ENCODE measurements around the gene KLF6.

Gene KLF6

DNA sequence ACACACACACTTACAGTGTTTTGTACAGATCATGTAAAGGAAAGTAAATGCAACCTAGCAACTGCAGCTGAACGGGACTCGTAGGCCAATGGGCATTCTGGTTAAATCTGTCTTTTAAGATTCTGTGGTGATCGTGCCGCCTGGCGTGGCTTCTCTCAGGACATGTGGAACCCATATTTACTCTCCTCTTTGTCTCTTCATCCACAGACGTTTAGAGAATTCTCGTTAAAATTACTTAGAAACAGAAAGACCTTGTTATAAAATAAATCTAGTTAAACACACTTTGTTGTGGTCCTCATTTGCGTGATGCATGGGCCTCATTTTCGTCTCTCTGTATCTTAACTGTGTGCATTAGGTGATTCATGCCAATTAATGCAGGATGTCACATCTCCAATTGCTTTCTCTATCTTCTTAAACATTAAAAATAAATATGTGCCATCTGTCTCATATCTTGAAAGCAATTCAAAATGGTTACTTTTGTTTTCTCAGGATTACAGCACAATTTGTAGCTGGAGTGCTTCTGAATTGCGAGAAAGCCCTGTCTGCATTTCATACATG, 11.5 kb downstream of the KLF6 start:
- H3K4me2 ChIP-seq (ENCODE audit: low read length, poor library complexity, severe bottlenecking), result no peak overlapping the region
- no peak overlapping the region for H3K14ac ChIP-seq (ENCODE audit: low read length in 2 of 2)
- no peak overlapping the region for H2BK12ac ChIP-seq (ENCODE audit: low read length in 2 of 2)
- no peak overlapping the region for H3K23ac ChIP-seq (ENCODE audit: low read length in 2 of 2)
- no peak overlapping the region for H3K4ac ChIP-seq (ENCODE audit: low read depth in 1 of 2, low read length in 2 of 2)
- H3K9ac ChIP-seq (ENCODE audit: low read length), result no peak overlapping the region
- no peak overlapping the region for H3K27ac ChIP-seq (ENCODE audit: low read length, poor library complexity, severe bottlenecking)
- H3K18ac ChIP-seq (ENCODE audit: low read depth in 1 of 2, low read length in 2 of 2), result no peak overlapping the region
- no peak overlapping the region for H4K8ac ChIP-seq (ENCODE audit: low read length)
- H3K27me3 ChIP-seq (ENCODE audit: control insufficient read depth in 1 of 2, insufficient read depth in 1 of 2, low read length in 2 of 2), result no peaks in the 10 kb centered on the region
- 96% methylated on average over 8 of the region's 10 CpGs for WGBS
- peak overlapping the region; percentile 29 for H2AK5ac ChIP-seq (ENCODE audit: low read length, severe bottlenecking)
- peaks cover 8% of the 10 kb centered on the region for H3K4me1 ChIP-seq (ENCODE audit: control insufficient read depth, insufficient read depth, low read depth, low read length)
- peaks cover 10 to 38% of the 10 kb centered on the region in 2 experiments for H3K36me3 ChIP-seq (ENCODE audit: control insufficient read depth in 1 of 2, insufficient read depth in 2 of 2, low read depth in 1 of 2, low read length in 2 of 2)
- no peak overlapping the region for H2BK5ac ChIP-seq (ENCODE audit: low read depth, low read length, poor library complexity, severe bottlenecking)
- no peak overlapping the region for H2BK120ac ChIP-seq (ENCODE audit: low read depth, low read length)
- H3K4me3 ChIP-seq (ENCODE audit: insufficient read depth in 1 of 2, low read depth in 1 of 2, low read length in 2 of 2), result no peak overlapping the region
- H2BK15ac ChIP-seq (ENCODE audit: low read depth, poor library complexity, severe bottlenecking), result no peak overlapping the region
- H4K91ac ChIP-seq (ENCODE audit: low read length), result no peak overlapping the region
- H3K79me1 ChIP-seq (replicated peaks; ENCODE audit: low read length, poor library complexity, severe bottlenecking), result no peaks in the 10 kb centered on the region
- H2AFZ ChIP-seq (ENCODE audit: low read depth, low read length), result no peak overlapping the region
- DNase-seq, result peak; percentile 90
- H3K9me3 ChIP-seq (ENCODE audit: control insufficient read depth, low read length), result no peaks in the 10 kb centered on the region

GRCh38 chr10:3772361-3773171, 12.4 kb downstream of the KLF6 start:
- DNase-seq, result peak; percentile 78
- Histone ChIP-seq H2BK15ac (ENCODE audit: low read depth, poor library complexity, severe bottlenecking) (no peak overlapping the region), H3K4me3 (ENCODE audit: insufficient read depth in 1 of 2, low read depth in 1 of 2, low read length in 2 of 2) (no peak overlapping the region), H3K23ac (ENCODE audit: low read length in 2 of 2) (no peak overlapping the region), H3K4ac (ENCODE audit: low read depth in 1 of 2, low read length in 2 of 2) (no peak overlapping the region), H2BK12ac (ENCODE audit: low read length in 2 of 2) (peak overlapping the region in 1 of 2 experiments; percentile 24), H3K14ac (ENCODE audit: low read length in 2 of 2) (no peak overlapping the region), H3K18ac (ENCODE audit: low read depth in 1 of 2, low read length in 2 of 2) (no peak overlapping the region), H2BK5ac (ENCODE audit: low read depth, low read length, poor library complexity, severe bottlenecking) (no peak overlapping the region), H3K4me1 (ENCODE audit: control insufficient read depth, insufficient read depth, low read depth, low read length) (peaks cover 6% of the 10 kb centered on the region), H3K4me2 (ENCODE audit: low read length, poor library complexity, severe bottlenecking) (no peak overlapping the region), H3K27me3 (ENCODE audit: control insufficient read depth in 1 of 2, insufficient read depth in 1 of 2, low read length in 2 of 2) (no peaks in the 10 kb centered on the region), H4K8ac (ENCODE audit: low read length) (no peak overlapping the region), H3K27ac (ENCODE audit: low read length, poor library complexity, severe bottlenecking) (no peak overlapping the region), H2AFZ (ENCODE audit: low read depth, low read length) (no peak overlapping the region), H3K9me3 (ENCODE audit: control insufficient read depth, low read length) (no peaks in the 10 kb centered on the region), H3K9ac (ENCODE audit: low read length) (no peak overlapping the region), H2BK120ac (ENCODE audit: low read depth, low read length) (no peak overlapping the region), H2AK5ac (ENCODE audit: low read length, severe bottlenecking) (peak overlapping the region; percentile 51), H3K36me3 (ENCODE audit: control insufficient read depth in 1 of 2, insufficient read depth in 2 of 2, low read depth in 1 of 2, low read length in 2 of 2) (peaks cover 10 to 28% of the 10 kb centered on the region in 2 experiments), H3K79me1 (replicated peaks; ENCODE audit: low read length, poor library complexity, severe bottlenecking) (no peaks in the 10 kb centered on the region), H4K91ac (ENCODE audit: low read length) (no peak overlapping the region)
- 99% methylated on average over 7 of the region's 10 CpGs for WGBS

DNA sequence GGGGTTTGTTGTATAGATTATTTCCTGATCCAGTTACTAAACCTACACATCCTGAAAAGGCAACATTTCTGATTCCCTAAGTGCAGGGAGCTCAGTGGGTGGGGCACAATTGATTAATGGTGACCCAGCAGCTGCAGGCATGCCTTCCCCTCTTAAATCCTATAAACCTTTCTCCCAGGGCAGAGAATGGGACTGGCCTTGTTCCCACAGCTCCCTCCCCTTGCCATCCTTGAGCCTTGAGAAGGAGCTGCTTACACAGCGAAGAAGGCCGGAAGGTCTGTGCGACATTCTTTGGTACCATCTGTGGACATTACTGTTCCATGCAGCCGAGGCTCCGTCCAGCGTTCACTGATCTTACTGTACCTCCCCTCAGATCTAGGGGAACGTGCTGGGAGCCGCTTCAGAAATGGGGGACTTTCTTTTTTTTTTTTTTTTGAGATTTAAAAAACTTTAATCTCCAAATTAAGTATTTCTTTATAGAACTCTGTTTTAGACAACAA, 14.3 kb downstream of the KLF6 start:
- Histone ChIP-seq H2BK5ac (ENCODE audit: low read depth, low read length, poor library complexity, severe bottlenecking) (no peak overlapping the region), H3K27ac (ENCODE audit: low read length, poor library complexity, severe bottlenecking) (no peak overlapping the region), H2BK12ac (ENCODE audit: low read length in 2 of 2) (peak overlapping the region in 1 of 2 experiments; percentile 74), H3K4me2 (ENCODE audit: low read length, poor library complexity, severe bottlenecking) (no peak overlapping the region), H3K79me1 (replicated peaks; ENCODE audit: low read length, poor library complexity, severe bottlenecking) (no peaks in the 10 kb centered on the region), H3K18ac (ENCODE audit: low read depth in 1 of 2, low read length in 2 of 2) (no peak overlapping the region), H4K91ac (ENCODE audit: low read length) (peak overlapping the region; percentile 0), H3K27me3 (ENCODE audit: control insufficient read depth in 1 of 2, insufficient read depth in 1 of 2, low read length in 2 of 2) (no peaks in the 10 kb centered on the region), H2BK15ac (ENCODE audit: low read depth, poor library complexity, severe bottlenecking) (no peak overlapping the region), H2AFZ (ENCODE audit: low read depth, low read length) (no peak overlapping the region), H2BK120ac (ENCODE audit: low read depth, low read length) (no peak overlapping the region), H3K14ac (ENCODE audit: low read length in 2 of 2) (no peak overlapping the region), H3K4me1 (ENCODE audit: control insufficient read depth, insufficient read depth, low read depth, low read length) (peaks cover 2% of the 10 kb centered on the region), H4K8ac (ENCODE audit: low read length) (no peak overlapping the region), H3K23ac (ENCODE audit: low read length in 2 of 2) (no peak overlapping the region), H3K9ac (ENCODE audit: low read length) (no peak overlapping the region), H2AK5ac (ENCODE audit: low read length, severe bottlenecking) (peak overlapping the region; percentile 83), H3K9me3 (ENCODE audit: control insufficient read depth, low read length) (no peaks in the 10 kb centered on the region), H3K4me3 (ENCODE audit: insufficient read depth in 1 of 2, low read depth in 1 of 2, low read length in 2 of 2) (no peak overlapping the region), H3K36me3 (ENCODE audit: control insufficient read depth in 1 of 2, insufficient read depth in 2 of 2, low read depth in 1 of 2, low read length in 2 of 2) (peaks cover 5 to 9% of the 10 kb centered on the region in 2 experiments), H3K4ac (ENCODE audit: low read depth in 1 of 2, low read length in 2 of 2) (no peak overlapping the region)
- 92% methylated on average over 5 of the region's 8 CpGs for WGBS
- peak; percentile 55 for DNase-seq

GRCh38 chr10:3769556-3769955, 15.5 kb downstream of the KLF6 start:
- Histone ChIP-seq H4K91ac (ENCODE audit: low read length) (no peak overlapping the region), H2BK12ac (ENCODE audit: low read length in 2 of 2) (no peak overlapping the region), H3K9me3 (ENCODE audit: control insufficient read depth, low read length) (no peaks in the 10 kb centered on the region), H3K4me1 (ENCODE audit: control insufficient read depth, insufficient read depth, low read depth, low read length) (peaks cover 3% of the 10 kb centered on the region), H3K27ac (ENCODE audit: low read length, poor library complexity, severe bottlenecking) (no peak overlapping the region), H2BK15ac (ENCODE audit: low read depth, poor library complexity, severe bottlenecking) (no peak overlapping the region), H3K36me3 (ENCODE audit: control insufficient read depth in 1 of 2, insufficient read depth in 2 of 2, low read depth in 1 of 2, low read length in 2 of 2) (peaks cover 0 to 5% of the 10 kb centered on the region in 2 experiments), H3K79me1 (replicated peaks; ENCODE audit: low read length, poor library complexity, severe bottlenecking) (no peaks in the 10 kb centered on the region), H2BK120ac (ENCODE audit: low read depth, low read length) (no peak overlapping the region), H3K27me3 (ENCODE audit: control insufficient read depth in 1 of 2, insufficient read depth in 1 of 2, low read length in 2 of 2) (peaks cover 0 to 8% of the 10 kb centered on the region in 2 experiments), H3K23ac (ENCODE audit: low read length in 2 of 2) (no peak overlapping the region), H3K4ac (ENCODE audit: low read depth in 1 of 2, low read length in 2 of 2) (no peak overlapping the region), H3K9ac (ENCODE audit: low read length) (no peak overlapping the region), H3K14ac (ENCODE audit: low read length in 2 of 2) (no peak overlapping the region), H2AFZ (ENCODE audit: low read depth, low read length) (no peak overlapping the region), H2AK5ac (ENCODE audit: low read length, severe bottlenecking) (no peak overlapping the region), H4K8ac (ENCODE audit: low read length) (no peak overlapping the region), H2BK5ac (ENCODE audit: low read depth, low read length, poor library complexity, severe bottlenecking) (no peak overlapping the region), H3K4me2 (ENCODE audit: low read length, poor library complexity, severe bottlenecking) (no peak overlapping the region), H3K18ac (ENCODE audit: low read depth in 1 of 2, low read length in 2 of 2) (no peak overlapping the region), H3K4me3 (ENCODE audit: insufficient read depth in 1 of 2, low read depth in 1 of 2, low read length in 2 of 2) (no peak overlapping the region)
- WGBS, result 70% methylated on average over 4 of the region's 4 CpGs
- no peak for DNase-seq

All from mesenchymal stem cell (in vitro differentiated cells and primary cell).